ENCODE measurements around the gene TTN.

DNA sequence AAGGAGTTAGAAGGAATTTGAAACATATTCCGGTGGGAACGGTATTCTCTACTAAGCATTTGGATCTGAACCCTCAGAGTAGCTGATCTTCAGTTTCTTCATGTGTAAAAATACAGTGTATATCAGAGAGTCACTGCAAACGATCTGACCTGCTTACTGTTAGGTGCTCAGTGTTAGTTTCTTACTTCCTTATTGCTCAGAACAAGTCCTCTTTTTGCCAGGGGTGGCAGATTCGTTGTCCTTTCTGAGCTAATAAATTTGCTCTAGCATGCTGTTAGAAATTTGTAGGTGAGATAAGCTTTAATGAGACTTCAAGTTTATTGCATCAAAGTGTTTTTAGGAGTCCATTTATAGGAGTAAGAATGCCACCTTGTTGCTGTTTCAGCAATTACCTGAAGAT is 311.2 kb downstream of the TTN start:
- TF ChIP-seq CTCF (IDR thresholded peaks at IDR 0.05) (no peak), POLR2A (IDR thresholded peaks at IDR 0.05) (no peak)
